ENCODE data around the gene MKI67. TPM values are rescaled to one million over a fixed set of nuclear protein-coding genes. Genes with fewer than 3 reads are reported as not detected.

Gene MKI67
- polyA plus RNA-seq, 1 donor from 2014 or later, result 0.16 TPM

DNA sequence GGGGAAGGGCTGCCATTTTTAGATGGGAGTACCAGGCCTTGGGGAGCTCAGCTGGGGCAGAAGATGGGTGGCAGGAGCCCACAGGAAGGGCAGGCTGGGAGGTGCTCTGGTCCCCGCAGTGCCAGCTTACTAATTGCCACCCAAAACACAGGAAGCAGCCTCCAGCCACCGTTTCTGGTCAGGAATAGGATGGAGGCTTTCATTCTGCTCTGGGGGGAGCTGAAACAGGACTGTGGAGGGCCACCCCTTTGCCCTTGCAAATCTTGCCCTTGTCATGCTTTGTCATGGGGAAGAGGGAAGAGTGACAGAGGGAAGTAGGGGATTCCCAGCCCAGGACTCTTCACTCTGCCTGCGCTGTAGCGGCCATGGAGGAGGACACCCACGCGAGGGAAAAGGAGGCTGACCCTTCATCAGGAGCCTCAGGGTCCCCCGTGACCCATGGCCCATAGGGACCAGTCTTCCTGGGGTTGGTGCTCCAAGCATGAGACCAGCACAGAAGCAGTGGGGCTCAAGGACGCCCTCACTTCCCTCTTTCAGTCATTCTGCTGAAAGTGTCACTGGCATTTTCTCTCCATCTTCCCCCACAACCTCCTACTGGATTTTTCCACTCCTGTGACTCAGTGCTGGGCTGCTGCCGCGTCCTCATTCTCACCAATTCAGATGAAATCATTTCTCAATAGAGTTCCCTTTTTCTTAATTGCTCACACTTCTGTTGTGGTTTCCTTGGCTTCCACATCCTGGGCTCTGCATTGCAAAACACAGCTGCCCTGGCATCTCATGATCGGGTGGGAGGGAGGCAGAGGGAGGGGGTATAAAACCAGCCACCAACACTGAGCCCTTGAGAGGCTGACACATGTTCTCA, 61.9 kb downstream of the MKI67 start:
- Histone ChIP-seq H3K79me2 (replicated peaks; ENCODE audit: insufficient read depth, low read length) (no peaks in the 10 kb centered on the region), H3K4me3 (ENCODE audit: low read length) (no peak overlapping the region), H3K27ac (ENCODE audit: low read length) (no peak overlapping the region), H3K9ac (ENCODE audit: low read length) (no peak overlapping the region), H4K20me1 (ENCODE audit: insufficient read depth) (no peaks in the 10 kb centered on the region), H3K4me2 (ENCODE audit: low read length) (no peak overlapping the region), H2AFZ (ENCODE audit: low read depth, low read length) (no peak overlapping the region), H3K9me2 (ENCODE audit: insufficient read depth, low read length) (no peaks in the 10 kb centered on the region), H3K9me3 (ENCODE audit: low read length) (no peaks in the 10 kb centered on the region), H3K36me3 (ENCODE audit: insufficient read depth, low read length) (no peaks in the 10 kb centered on the region), H3F3A (ENCODE audit: insufficient read depth, low read length, poor library complexity, severe bottlenecking) (no peaks in the 10 kb centered on the region), H3K27me3 (ENCODE audit: insufficient read depth, low read depth, low read length) (no peaks in the 10 kb centered on the region)
- TF ChIP-seq RAD21 (conservative IDR thresholded peaks at IDR 0.05), result no peak
- TF ChIP-seq MXI1 (conservative IDR thresholded peaks at IDR 0.05; ENCODE audit: poor library complexity, severe bottlenecking), result no peak
- no peak for TF ChIP-seq EZH2 (IDR thresholded peaks at IDR 0.05; ENCODE audit: borderline replicate concordance, insufficient read depth, low read length, poor library complexity, severe bottlenecking)
- TF ChIP-seq, protein P1, sequence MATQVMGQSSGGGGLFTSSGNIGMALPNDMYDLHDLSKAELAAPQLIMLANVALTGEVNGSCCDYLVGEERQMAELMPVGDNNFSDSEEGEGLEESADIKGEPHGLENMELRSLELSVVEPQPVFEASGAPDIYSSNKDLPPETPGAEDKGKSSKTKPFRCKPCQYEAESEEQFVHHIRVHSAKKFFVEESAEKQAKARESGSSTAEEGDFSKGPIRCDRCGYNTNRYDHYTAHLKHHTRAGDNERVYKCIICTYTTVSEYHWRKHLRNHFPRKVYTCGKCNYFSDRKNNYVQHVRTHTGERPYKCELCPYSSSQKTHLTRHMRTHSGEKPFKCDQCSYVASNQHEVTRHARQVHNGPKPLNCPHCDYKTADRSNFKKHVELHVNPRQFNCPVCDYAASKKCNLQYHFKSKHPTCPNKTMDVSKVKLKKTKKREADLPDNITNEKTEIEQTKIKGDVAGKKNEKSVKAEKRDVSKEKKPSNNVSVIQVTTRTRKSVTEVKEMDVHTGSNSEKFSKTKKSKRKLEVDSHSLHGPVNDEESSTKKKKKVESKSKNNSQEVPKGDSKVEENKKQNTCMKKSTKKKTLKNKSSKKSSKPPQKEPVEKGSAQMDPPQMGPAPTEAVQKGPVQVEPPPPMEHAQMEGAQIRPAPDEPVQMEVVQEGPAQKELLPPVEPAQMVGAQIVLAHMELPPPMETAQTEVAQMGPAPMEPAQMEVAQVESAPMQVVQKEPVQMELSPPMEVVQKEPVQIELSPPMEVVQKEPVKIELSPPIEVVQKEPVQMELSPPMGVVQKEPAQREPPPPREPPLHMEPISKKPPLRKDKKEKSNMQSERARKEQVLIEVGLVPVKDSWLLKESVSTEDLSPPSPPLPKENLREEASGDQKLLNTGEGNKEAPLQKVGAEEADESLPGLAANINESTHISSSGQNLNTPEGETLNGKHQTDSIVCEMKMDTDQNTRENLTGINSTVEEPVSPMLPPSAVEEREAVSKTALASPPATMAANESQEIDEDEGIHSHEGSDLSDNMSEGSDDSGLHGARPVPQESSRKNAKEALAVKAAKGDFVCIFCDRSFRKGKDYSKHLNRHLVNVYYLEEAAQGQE (IDR thresholded peaks at IDR 0.05; ENCODE audit: borderline replicate concordance), result no peak
- TF ChIP-seq SMC3 (conservative IDR thresholded peaks at IDR 0.05; ENCODE audit: poor library complexity), result no peak
- TF ChIP-seq TAF1 (IDR thresholded peaks at IDR 0.05; ENCODE audit: low read depth), result no peak
- no peak for TF ChIP-seq POLR2AphosphoS5 (IDR thresholded peaks at IDR 0.05)
- TF ChIP-seq EP300 (conservative IDR thresholded peaks at IDR 0.05; ENCODE audit: poor library complexity, severe bottlenecking), result no peak
- TF ChIP-seq, protein P2, sequence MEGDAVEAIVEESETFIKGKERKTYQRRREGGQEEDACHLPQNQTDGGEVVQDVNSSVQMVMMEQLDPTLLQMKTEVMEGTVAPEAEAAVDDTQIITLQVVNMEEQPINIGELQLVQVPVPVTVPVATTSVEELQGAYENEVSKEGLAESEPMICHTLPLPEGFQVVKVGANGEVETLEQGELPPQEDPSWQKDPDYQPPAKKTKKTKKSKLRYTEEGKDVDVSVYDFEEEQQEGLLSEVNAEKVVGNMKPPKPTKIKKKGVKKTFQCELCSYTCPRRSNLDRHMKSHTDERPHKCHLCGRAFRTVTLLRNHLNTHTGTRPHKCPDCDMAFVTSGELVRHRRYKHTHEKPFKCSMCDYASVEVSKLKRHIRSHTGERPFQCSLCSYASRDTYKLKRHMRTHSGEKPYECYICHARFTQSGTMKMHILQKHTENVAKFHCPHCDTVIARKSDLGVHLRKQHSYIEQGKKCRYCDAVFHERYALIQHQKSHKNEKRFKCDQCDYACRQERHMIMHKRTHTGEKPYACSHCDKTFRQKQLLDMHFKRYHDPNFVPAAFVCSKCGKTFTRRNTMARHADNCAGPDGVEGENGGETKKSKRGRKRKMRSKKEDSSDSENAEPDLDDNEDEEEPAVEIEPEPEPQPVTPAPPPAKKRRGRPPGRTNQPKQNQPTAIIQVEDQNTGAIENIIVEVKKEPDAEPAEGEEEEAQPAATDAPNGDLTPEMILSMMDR (IDR thresholded peaks at IDR 0.05; ENCODE audit: poor library complexity, severe bottlenecking), result no peak

DNA sequence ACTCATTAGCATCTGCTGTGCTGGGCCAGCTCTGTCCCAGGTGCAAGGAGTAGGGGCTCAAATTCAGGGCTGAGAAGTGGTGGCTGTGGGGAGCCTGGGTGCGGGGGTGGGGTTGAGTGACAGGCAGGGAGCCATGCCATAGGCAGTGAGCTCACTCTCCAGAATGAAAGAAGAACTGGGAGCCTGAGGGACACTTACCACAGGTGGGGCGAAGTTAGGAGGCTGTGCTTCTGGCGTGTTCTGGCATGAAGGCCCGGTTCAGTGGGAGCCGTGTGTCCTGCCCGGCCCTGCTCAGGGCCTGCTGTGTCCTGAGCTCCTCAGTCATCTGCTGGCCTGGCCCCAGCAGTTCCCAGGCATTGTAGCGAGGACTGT, 62.5 kb downstream of the MKI67 start:
- Histone ChIP-seq H2AFZ (ENCODE audit: low read depth, low read length) (no peak overlapping the region), H3K9ac (ENCODE audit: low read length) (no peak overlapping the region), H3K36me3 (ENCODE audit: insufficient read depth, low read length) (no peaks in the 10 kb centered on the region), H3K9me3 (ENCODE audit: low read length) (no peaks in the 10 kb centered on the region), H3K79me2 (replicated peaks; ENCODE audit: insufficient read depth, low read length) (no peaks in the 10 kb centered on the region), H3F3A (ENCODE audit: insufficient read depth, low read length, poor library complexity, severe bottlenecking) (no peaks in the 10 kb centered on the region), H3K27ac (ENCODE audit: low read length) (no peak overlapping the region), H3K4me3 (ENCODE audit: low read length) (no peak overlapping the region), H4K20me1 (ENCODE audit: insufficient read depth) (no peaks in the 10 kb centered on the region), H3K27me3 (ENCODE audit: insufficient read depth, low read depth, low read length) (no peaks in the 10 kb centered on the region), H3K4me2 (ENCODE audit: low read length) (no peak overlapping the region), H3K9me2 (ENCODE audit: insufficient read depth, low read length) (no peaks in the 10 kb centered on the region)
- TF ChIP-seq RAD21 (conservative IDR thresholded peaks at IDR 0.05) (no peak), EP300 (conservative IDR thresholded peaks at IDR 0.05; ENCODE audit: poor library complexity, severe bottlenecking) (no peak), POLR2AphosphoS5 (IDR thresholded peaks at IDR 0.05) (no peak), SMC3 (conservative IDR thresholded peaks at IDR 0.05; ENCODE audit: poor library complexity) (no peak), TAF1 (IDR thresholded peaks at IDR 0.05; ENCODE audit: low read depth) (no peak), EZH2 (IDR thresholded peaks at IDR 0.05; ENCODE audit: borderline replicate concordance, insufficient read depth, low read length, poor library complexity, severe bottlenecking) (no peak), MXI1 (conservative IDR thresholded peaks at IDR 0.05; ENCODE audit: poor library complexity, severe bottlenecking) (no peak)
- TF ChIP-seq, protein P1 (IDR thresholded peaks at IDR 0.05; ENCODE audit: borderline replicate concordance), result no peak
- TF ChIP-seq, protein P2 (IDR thresholded peaks at IDR 0.05; ENCODE audit: poor library complexity, severe bottlenecking), result no peak
